NT2/D1 (cell line): Measurements from ENCODE around the gene EFS.

ENCODE experiments used
- YY1 ChIP-seq: IDR thresholded peaks from 2 replicates; pipeline ENCODE4 v1.6.1; 2011; ENCODE audit not compliant: insufficient read length, insufficient read depth
- ZNF274 ChIP-seq: IDR thresholded peaks from 2 replicates; pipeline ENCODE4 v1.6.1; 2011; ENCODE audit warnings: mild to moderate bottlenecking, low read depth, low read length

DNA sequence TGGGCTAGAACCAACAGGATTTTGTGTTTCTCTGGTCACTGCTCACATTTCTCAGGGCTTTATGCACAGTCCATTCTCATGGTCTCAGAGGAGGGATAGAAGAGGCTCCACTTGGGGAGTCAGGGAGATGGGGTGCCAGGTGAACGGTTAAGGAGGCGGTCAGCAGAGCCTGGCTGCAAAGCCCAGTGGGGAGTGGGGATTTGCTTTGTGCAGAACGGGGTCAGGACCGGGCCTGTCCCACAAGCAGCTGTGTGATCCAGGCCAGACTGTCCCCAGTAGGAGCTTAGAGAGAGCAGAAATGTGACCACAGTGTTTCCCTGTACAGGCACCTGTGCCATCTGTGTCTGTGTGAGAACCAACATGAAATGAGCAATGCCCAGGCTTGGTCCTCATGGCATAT is 16.0 kb upstream of the EFS start:
- TF ChIP-seq ZNF274 (no peak), YY1 (no peak)
